CD4-positive, alpha-beta T cell (primary cell): ENCODE data around the gene MEGF11. TPM values are rescaled to one million over a fixed set of nuclear protein-coding genes. Genes with fewer than 3 reads are reported as not detected.

Experiments used
- ATAC-seq: fragments of 200-7000 bp; cut with Tn5 transposase; one replicate; pipeline ENCODE4 v1.10.0; 2022; ENCODE audit warnings: mild to moderate bottlenecking; ENCODE audit not compliant: poor library complexity
- CTCF ChIA-PET: fragments of 350-600 bp; sonication (Branson Sonifier 250); formaldehyde crosslinking; loops from one replicate; lab custom pipeline; 2021; ENCODE audit warnings: antibody characterized with exemption, inconsistent platforms; lab: Charles Lee
- POLR2A ChIA-PET: fragments of 350-600 bp; sonication (Branson Sonifier 250); formaldehyde crosslinking; loops from one replicate; lab custom pipeline; 2021; ENCODE audit warnings: antibody characterized with exemption, inconsistent platforms; lab: Charles Lee
- DNase-seq, 14 experiments: peaks; one replicate each; pipeline ENCODE4 v3.0.0-alpha.2; 2013 to 2020; ENCODE audit warnings: mixed read lengths in 2 of 14
- H3K27ac ChIP-seq, 2 donors: one replicate each; pipeline versions ENCODE4 v1.5.1 to v1.7.0; 2013; ENCODE audit warnings: low read length in 2 of 2, low read depth in 1 of 2, mild to moderate bottlenecking in 1 of 2
- H3K27me3 ChIP-seq, 2 experiments: 1 replicate in 1 of 2; 2 replicates in 1 of 2; pipeline versions ENCODE4 v1.6.1 to v1.7.0; 2013; ENCODE audit warnings: low read length in 2 of 2, control low read depth in 1 of 2, mild to moderate bottlenecking in 1 of 2, moderate library complexity in 1 of 2; ENCODE audit not compliant: insufficient read depth in 2 of 2, control insufficient read depth in 1 of 2
- H3K36me3 ChIP-seq: one replicate; pipeline ENCODE4 v1.6.1; 2013; ENCODE audit warnings: low read length, control low read depth; ENCODE audit not compliant: insufficient read depth
- H3K4me1 ChIP-seq: one replicate; pipeline ENCODE4 v1.6.1; 2013; ENCODE audit warnings: low read length, control low read depth; ENCODE audit not compliant: insufficient read depth
- H3K4me3 ChIP-seq: one replicate; pipeline ENCODE4 v1.5.1; 2013; ENCODE audit warnings: mild to moderate bottlenecking, low read length, moderate library complexity
- H3K9me3 ChIP-seq, 2 experiments: 1 replicate in 1 of 2; 2 replicates in 1 of 2; pipeline versions ENCODE4 v1.6.1 to v1.7.0; 2013; ENCODE audit warnings: low read length in 2 of 2, mild to moderate bottlenecking in 2 of 2, control low read depth in 1 of 2, moderate library complexity in 1 of 2; ENCODE audit not compliant: control insufficient read depth in 1 of 2, insufficient read depth in 1 of 2
- H3K27ac Mint-ChIP-seq: one replicate; pipeline ENCODE4 v1.8.0; 2020; ENCODE audit warnings: mixed read lengths
- H3K27me3 Mint-ChIP-seq: one replicate; pipeline ENCODE4 v1.8.0; 2021; ENCODE audit warnings: mixed read lengths
- H3K36me3 Mint-ChIP-seq: one replicate; pipeline ENCODE4 v1.8.0; 2021; ENCODE audit warnings: low read depth, mixed read lengths
- H3K4me1 Mint-ChIP-seq: one replicate; pipeline ENCODE4 v1.8.0; 2021; ENCODE audit warnings: low read depth, mixed read lengths
- H3K4me3 Mint-ChIP-seq: one replicate; pipeline ENCODE4 v1.8.0; 2020; ENCODE audit warnings: mild to moderate bottlenecking, mixed read lengths
- H3K9me3 Mint-ChIP-seq: one replicate; pipeline ENCODE4 v1.8.0; 2020; ENCODE audit warnings: mixed read lengths
- intact Hi-C, 2 experiments: fragments of 100-400 bp; cut with DNase I in 1 of 2; cut with micrococcal nuclease in 1 of 2; formaldehyde crosslinking; loops; one replicate each; pipeline versions ENCODE4 v1.15.1 to v1.9.0; 2023 to 2025; cut with DNase I, micrococcal nuclease
- total RNA-seq, 174 experiments: library from RNA in 2 of 174; stranded (reverse) in 2 of 174; gene quantifications; one replicate each; pipeline ENCODE4 v1.2.3 and lab custom pipeline; 2021 to 2026
- TF ChIP-seq, protein P1 (sequence below): fragments of 200-600 bp; IDR thresholded peaks from one replicate; pipeline ENCODE4 v1.8.0; 2022; ENCODE audit warnings: antibody characterized with exemption, mild to moderate bottlenecking

The MEGF11 gene
- total RNA-seq, 2 experiments from 2014 or later, result not detected

- Histone ChIP-seq H3K36me3 (no peaks in the 10 kb centered on the region), H3K27me3 (peaks cover 0 to 8% of the 10 kb centered on the region in 2 experiments), H3K4me1 (no peaks in the 10 kb centered on the region), H3K27ac (no peak overlapping the region), H3K4me3 (no peak overlapping the region), H3K9me3 (no peaks in the 10 kb centered on the region)
- Mint-ChIP-seq H3K9me3 (no peaks in the 10 kb centered on the region), H3K27me3 (peaks cover 17% of the 10 kb centered on the region), H3K36me3 (no peaks in the 10 kb centered on the region), H3K4me3 (no peak overlapping the region), H3K4me1 (no peaks in the 10 kb centered on the region), H3K27ac (no peak overlapping the region)
- no peak for ATAC-seq
- TF ChIP-seq, protein P1, sequence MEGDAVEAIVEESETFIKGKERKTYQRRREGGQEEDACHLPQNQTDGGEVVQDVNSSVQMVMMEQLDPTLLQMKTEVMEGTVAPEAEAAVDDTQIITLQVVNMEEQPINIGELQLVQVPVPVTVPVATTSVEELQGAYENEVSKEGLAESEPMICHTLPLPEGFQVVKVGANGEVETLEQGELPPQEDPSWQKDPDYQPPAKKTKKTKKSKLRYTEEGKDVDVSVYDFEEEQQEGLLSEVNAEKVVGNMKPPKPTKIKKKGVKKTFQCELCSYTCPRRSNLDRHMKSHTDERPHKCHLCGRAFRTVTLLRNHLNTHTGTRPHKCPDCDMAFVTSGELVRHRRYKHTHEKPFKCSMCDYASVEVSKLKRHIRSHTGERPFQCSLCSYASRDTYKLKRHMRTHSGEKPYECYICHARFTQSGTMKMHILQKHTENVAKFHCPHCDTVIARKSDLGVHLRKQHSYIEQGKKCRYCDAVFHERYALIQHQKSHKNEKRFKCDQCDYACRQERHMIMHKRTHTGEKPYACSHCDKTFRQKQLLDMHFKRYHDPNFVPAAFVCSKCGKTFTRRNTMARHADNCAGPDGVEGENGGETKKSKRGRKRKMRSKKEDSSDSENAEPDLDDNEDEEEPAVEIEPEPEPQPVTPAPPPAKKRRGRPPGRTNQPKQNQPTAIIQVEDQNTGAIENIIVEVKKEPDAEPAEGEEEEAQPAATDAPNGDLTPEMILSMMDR, result no peak
- CTCF ChIA-PET, result no interaction called here
- intact Hi-C loops, result no loop called here
- no peak for DNase-seq
- POLR2A ChIA-PET, result no interaction called here
Observed at GRCh38 chr15:66103293-66103590, 150.3 kb downstream of the MEGF11 start.

- Mint-ChIP-seq H3K27ac (no peak overlapping the region), H3K4me1 (no peaks in the 10 kb centered on the region), H3K36me3 (no peaks in the 10 kb centered on the region), H3K4me3 (no peak overlapping the region), H3K27me3 (peaks cover 12% of the 10 kb centered on the region), H3K9me3 (no peaks in the 10 kb centered on the region)
- POLR2A ChIA-PET, result no interaction called here
- H3K9me3 ChIP-seq, result no peaks in the 10 kb centered on the region
- ATAC-seq (no peak), DNase-seq (no peak)
- TF ChIP-seq, protein P1, result no peak
- H3K36me3 ChIP-seq, result no peaks in the 10 kb centered on the region
- no peaks in the 10 kb centered on the region for H3K4me1 ChIP-seq
- H3K27ac ChIP-seq, result no peak overlapping the region
- intact Hi-C loops, result no loop called here
- CTCF ChIA-PET, result no interaction called here
- no peak overlapping the region for H3K4me3 ChIP-seq
- H3K27me3 ChIP-seq, result peaks cover 0 to 8% of the 10 kb centered on the region in 2 experiments
Observed at GRCh38 chr15:66102563-66103292, 150.8 kb downstream of the MEGF11 start.

DNA sequence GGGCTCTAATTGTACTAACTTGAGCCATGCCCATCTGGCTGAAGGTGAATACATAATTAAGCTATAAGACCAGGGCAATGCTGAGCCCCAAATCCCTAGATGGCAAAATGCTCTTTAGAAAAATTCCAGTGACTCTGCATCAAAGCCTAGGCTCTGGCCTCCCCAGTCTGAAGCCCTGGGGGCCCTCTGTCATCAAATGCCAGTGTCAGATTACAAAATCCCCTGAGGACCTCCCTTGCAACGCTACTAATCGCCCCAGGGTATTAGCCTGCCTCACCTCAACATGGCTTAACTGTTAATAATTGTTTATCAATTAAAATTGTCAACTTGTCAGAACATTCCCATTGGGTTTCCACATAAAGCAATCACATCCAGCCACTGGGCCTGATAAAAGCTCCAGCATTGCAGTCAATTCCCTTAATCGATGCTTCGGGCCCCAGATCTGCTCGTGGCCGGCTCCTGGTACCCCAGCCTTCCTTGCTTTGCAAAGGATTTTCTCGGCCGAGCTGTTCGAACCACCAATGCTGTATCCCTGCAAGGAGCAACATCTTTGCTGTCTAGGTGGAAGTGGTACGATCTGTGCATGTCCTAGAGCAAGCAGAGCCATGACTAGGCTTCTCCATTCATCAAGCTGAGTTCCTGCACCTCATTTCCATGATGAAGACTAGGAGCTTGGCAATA is 151.7 kb downstream of the MEGF11 start:
- TF ChIP-seq, protein P1, result no peak
- no peaks in the 10 kb centered on the region for H3K36me3 ChIP-seq
- DNase-seq, result no peak
- ATAC-seq, result no peak
- no peaks in the 10 kb centered on the region for H3K9me3 ChIP-seq
- intact Hi-C loops, result no loop called here
- H3K4me3 Mint-ChIP-seq, result no peak overlapping the region
- ChIA-PET CTCF (no interaction called here), POLR2A (no interaction called here)
- peaks cover 12% of the 10 kb centered on the region for H3K27me3 Mint-ChIP-seq
- H3K4me3 ChIP-seq, result no peak overlapping the region
- H3K4me1 Mint-ChIP-seq, result no peaks in the 10 kb centered on the region
- H3K27ac Mint-ChIP-seq, result no peak overlapping the region
- H3K27me3 ChIP-seq, result peaks cover 0 to 8% of the 10 kb centered on the region in 2 experiments
- no peak overlapping the region for H3K27ac ChIP-seq
- no peaks in the 10 kb centered on the region for H3K9me3 Mint-ChIP-seq
- no peaks in the 10 kb centered on the region for H3K36me3 Mint-ChIP-seq
- no peaks in the 10 kb centered on the region for H3K4me1 ChIP-seq
